ENCODE results near the gene OR1E2.
"Not testable (repeated sequence)": the region's sequence is repeated elsewhere in the genome, so short reads cannot be mapped to it uniquely, and the experiment has no call there.

The OR1E2 gene

DNA sequence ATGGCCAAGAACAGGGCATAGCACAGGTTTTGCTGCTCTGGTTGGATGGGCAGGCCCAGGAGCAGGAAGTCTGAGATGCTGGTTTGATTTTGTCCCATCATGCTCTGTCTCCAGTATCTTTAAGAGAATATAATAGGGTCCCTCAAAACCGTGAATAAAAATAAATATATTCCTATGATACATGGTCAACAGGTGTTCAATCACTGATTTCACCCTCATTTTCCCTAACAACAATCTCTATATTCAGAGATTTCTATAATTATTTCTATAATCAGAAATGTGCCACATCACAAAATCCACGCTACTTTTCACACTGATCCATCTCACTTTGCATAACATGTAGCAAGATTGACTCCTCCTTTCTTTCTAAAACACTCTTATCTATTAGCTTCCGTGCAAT is at the start of gene OR1E2:
TSS of gene OR1E2 (minus strand) at position 101 of the 400 bp plus-strand sequence. CDS start at position 101, 0 bp downstream.
- no peak for DNase-seq

DNA sequence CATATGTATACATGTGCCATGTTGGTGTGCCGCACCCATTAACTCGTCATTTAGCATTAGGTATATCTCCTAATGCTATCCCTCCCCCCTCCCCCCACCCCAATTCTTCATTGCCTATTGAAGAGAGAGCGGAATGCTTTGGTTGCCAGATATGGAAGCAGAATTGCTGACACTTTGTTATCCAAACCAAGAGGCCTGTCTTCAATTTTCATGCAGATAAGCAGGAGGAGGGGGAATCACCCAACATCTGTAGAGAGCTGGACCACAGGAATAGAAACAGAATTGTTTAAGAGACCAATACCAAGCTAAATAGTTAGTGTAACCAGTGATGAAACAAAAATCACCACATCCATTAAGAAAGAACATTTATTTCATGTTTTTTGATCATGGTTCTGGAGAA is 49.2 kb upstream of the OR1E2 start:
- no peak for DNase-seq

DNA sequence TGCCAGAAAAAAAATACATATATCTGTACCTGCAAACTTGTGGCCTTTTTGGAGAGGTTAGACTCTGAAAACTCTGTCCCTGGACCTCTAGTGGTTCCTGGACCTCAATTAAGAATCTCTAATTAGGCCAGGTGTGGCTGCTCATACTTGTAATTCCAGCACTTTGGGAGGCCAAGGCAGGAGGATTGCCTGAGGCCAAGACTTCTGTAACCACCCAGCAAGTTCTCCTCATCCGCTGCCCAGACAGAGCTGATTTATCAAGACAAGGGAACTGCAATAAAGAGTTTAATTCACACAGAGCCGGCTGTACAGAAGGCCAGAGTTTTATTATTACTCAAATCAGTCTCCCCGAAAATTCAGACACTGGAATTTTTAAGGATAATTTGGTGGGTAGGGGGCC is 46.3 kb upstream of the OR1E2 start:
- no peak for DNase-seq

DNA sequence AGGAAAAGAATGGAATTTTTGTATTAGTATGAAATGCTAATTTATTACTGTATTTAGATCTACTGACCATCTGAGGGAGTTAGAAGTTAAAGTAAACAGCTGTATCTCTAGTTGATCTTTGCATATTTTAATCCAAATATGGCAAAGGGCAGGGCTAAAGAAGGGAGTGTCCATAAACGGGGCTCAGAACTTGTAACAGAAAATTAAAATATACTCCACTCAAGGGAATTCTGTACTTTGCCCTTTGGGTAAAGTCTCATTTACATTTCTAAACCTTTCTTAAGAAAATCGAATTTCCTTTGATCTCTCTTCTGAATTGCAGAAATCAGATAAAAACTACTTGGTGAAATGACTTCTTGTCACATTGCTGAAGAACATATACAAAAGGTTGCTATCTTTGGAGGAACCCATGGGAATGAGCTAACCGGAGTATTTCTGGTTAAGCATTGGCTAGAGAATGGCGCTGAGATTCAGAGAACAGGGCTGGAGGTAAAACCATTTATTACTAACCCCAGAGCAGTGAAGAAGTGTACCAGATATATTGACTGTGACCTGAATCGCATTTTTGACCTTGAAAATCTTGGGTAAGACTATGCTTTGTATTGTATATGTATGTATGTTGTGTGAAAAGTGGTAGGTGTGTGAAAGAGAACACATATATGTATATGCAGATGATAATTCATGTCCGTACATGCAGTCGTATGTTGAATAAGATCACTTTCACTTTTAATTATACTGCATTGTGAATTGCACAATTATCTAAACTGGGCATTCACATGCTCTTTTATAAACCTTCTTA is 42.4 kb upstream of the OR1E2 start, which contains the start of gene ASPA:
TSS of gene ASPA (plus strand) at position 186 of the 799 bp plus-strand sequence. CDS start at position 349, 163 bp downstream.
- no peak for DNase-seq

DNA sequence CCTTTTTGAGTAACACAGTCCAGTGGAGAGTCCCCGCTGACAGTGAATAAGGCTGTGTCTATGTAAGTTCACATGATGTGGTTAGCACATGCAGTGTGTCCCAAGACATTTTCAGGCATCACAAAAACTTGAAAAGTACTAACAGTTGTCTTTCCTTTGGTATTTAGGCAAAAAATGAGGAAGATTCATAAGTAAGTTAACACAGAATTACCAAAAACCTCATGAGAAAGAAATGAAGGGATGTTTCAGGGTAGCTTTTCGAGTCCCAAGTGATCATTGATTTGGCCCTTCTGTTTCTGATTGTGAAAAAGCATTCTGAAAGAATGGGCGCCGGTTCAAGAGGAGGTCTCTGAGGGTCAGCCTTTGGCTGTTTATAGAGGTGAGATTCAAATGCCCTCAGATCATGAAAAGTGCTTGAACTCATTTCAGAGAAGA is 41.6 kb upstream of the OR1E2 start:
- DNase-seq: no peak

DNA sequence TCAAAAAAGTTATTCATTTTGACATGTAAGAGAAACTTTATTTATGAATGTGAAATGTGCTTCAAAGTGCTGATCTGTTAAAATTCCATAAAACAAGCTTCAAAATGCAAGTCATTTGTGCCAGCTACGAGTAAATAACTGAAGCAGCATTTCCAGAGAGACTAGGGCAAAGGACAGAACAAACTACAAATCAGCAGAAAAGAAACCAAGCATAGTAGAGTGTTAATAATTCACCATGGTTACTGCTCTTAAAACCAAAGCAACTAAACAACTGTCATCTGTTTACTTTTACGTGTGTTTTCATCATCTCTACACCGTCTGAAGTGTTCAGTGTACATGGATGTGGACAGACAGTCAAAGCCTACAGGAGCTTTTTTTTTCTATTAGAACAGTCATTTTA is 40.6 kb upstream of the OR1E2 start:
- no peak for DNase-seq

- no peak for DNase-seq
Observed at GRCh38 chr17:3472137-3472536, 38.5 kb upstream of the OR1E2 start.

DNA sequence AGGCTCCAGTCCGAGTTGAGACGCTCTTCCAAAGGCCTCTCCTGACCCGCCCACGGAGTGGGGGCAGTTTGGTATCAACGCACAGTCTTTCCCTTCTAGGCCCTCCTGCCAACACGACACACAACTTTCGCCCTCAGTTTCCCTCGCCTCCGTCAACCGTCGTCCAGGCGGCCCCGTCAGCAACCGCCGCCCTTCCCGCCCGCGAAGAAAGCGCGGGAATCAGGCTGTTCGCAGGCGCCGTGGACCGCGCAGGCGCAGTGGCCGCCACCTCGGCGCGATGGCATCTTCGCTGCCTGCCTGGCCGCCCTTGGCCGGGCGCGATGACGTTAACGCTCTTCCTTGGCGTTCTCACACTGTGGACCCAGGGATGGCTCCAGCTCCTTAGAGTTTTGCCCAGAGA is 38.0 kb upstream of the OR1E2 start, which contains the start of gene SPATA22:
TSS of gene SPATA22 (minus strand) at position 221 of the 400 bp plus-strand sequence. CDS start 2,494 bp downstream, outside the sequence.
- no peak for DNase-seq

- DNase-seq: no peak
Observed at GRCh38 chr17:3469529-3469928, 35.9 kb upstream of the OR1E2 start.

DNA sequence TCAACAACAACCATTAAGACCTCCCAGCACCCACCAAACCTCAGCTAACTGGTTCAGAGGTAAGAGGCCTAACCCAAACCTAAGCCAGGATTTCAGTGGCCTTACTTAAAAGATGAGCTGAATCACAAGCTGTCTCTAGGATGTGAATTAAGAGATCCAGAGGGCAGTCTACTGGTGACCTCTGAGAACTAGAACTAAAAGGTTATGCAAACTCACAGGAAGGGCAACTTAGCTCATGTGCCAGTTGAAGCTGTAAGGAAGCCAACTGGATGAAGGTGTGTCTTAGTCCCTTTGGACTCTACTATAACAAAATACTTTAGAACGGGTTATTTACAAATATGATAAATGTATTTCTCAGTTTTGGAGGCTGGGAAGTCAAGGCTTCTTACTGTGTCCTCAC is 32.7 kb upstream of the OR1E2 start:
- DNase-seq: not testable (repeated sequence)

GRCh38 chr17:3448059-3448665 is 14.5 kb upstream of the OR1E2 start:
- DNase-seq: no peak

- peak in 1 of 2 experiments; percentile 1 for DNase-seq
Observed at GRCh38 chr17:3447625-3448024, 14.0 kb upstream of the OR1E2 start.

GRCh38 chr17:3440451-3440850 is 6.8 kb upstream of the OR1E2 start:
- no peak for DNase-seq

DNA sequence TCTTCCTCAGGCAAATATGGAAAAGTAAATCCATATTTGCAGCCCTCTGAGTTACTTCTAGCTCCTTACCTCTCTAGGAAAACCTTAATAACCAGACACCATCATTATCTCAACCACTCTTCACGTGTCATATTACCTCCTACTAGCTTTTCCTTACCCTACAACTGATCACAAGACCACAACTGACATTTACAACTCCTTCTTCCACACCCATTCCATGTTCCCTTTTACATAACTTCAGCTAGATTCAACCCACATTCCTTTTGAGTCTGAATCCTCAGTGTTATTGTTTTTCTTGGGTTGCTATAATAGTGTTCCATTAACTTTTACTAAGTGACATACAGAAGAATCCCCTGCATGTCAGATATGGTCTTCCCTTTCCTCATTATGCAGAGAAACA is 4.7 kb upstream of the OR1E2 start:
- DNase-seq: no peak

GRCh38 chr17:3433215-3433614 is 426 bp downstream of the OR1E2 start:
- DNase-seq: peak; percentile 62 to 73

DNA sequence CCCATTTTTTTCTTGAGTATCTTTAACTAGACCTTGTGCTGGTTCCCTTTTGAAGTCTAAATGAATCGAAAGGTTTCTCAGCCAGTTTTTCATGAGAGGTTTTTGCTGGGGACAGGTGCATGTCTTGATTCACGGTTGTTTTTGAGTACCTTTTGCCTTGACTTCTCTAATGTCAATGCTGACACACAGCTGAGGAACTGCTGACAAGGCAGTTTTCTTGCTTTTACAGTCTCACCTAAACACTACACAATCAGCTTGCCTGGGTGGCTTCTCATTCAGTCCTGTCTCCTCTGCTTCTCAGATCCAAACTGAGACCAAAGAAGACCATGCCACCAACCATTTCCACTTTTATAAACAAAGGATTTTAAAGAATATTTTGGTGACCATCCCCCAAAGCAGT is 15.4 kb downstream of the OR1E2 start:
- no peak for DNase-seq

DNA sequence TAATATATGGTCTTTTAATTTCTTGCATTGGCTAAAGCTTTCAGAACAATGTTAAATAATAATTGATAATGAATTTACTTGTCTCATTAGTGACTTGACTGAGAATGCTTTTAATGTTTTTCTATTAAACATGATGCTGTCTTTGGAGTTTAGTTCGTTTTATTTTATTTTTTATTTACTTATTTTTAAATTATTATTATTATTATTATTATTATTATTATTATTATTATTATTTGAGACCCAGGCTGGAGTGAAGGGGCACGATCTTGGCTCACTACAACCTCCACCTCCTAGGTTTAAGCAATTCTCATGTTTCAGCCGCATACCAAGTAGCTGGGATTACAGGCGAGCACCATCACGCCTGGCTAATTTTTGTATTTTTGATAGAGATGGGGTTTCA is 18.0 kb downstream of the OR1E2 start:
- no peak for DNase-seq

GRCh38 chr17:3412216-3412615 is 21.4 kb downstream of the OR1E2 start:
- not testable (repeated sequence) for DNase-seq

DNA sequence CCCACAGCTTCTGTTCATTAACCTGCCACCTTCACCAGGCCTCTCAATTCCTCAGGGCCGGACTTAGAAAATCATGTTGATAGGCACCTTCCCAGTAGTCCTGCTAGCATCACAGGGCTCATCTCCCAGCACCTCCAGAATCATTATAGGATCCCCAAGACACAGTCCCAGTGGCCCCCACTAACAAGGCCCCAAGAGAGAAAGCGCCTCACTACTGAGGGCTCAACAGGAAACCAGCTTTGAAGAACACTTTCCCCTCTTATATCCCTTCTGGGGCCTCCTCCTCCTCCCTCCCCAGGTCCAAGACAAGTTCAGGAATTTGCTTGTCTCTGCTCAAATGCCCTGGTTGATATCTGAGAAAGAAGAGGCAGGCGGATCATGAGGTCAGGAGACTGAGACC is 22.6 kb downstream of the OR1E2 start, which contains the start of gene OR3A3:
TSS of gene OR3A3 (plus strand) at position 301 of the 400 bp plus-strand sequence.
- DNase-seq: no peak

DNA sequence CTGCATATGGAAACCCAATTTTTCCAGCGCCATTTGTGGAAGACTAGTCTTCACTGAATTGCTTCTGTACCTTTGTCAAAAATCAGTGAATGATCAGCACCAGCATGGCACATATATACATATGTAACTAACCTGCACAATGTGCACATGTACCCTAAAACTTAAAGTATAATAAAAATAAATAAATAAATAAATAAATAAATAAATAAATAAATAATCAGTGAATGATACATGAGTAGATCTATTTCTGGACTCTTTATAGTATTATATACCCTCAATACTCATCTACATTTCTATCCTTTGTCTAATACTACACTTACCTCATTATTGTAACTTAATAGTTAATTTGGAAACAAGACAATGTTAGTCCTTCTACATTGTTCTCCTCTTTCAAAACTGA is 29.8 kb downstream of the OR1E2 start:
- not testable (repeated sequence) for DNase-seq

- no peak for DNase-seq
Observed at GRCh38 chr17:3401786-3402185, 31.9 kb downstream of the OR1E2 start.

GRCh38 chr17:3400055-3400454 is 33.6 kb downstream of the OR1E2 start:
- no peak for DNase-seq

DNA sequence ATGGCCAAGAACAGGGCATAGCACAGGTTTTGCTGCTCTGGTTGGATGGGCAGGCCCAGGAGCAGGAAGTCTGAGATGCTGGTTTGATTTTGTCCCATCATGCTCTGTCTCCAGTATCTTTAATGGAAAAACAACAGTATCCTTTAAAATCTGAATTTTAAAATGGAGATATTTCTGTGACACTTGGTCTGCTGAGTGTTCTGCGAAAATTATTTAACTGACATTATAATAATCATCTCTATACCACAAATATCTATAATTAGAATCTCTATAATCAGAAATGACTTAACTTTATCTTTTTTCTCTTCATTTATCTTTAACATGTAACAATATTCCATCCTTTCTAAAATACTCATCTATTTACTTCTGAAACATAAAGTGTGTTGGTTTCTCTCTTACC is 35.3 kb downstream of the OR1E2 start, which contains the start of gene OR1E1:
TSS of gene OR1E1 (minus strand) at position 101 of the 400 bp plus-strand sequence. CDS start at position 101, 0 bp downstream.
- no peak for DNase-seq

- DNase-seq: peak in 1 of 2 experiments; percentile 19
Observed at GRCh38 chr17:3397801-3398200, 35.8 kb downstream of the OR1E2 start.

Data from Kasumi-1 (cell line).